Tibial nerve (tissue), 4 donors: ENCODE data around the gene TOX2. TPM values are rescaled to one million over a fixed set of nuclear protein-coding genes. Genes with fewer than 3 reads are reported as not detected.

Experiments used
- DNase-seq, 2 donors: peaks; one replicate each; pipeline ENCODE4 v3.0.0-alpha.2; 2019; ENCODE audit warnings: low spot score in 2 of 2
- H3K27ac ChIP-seq, 4 donors: fragments of 200-600 bp; sonication (generic) in 3 of 4; one replicate each; pipeline ENCODE4 v1.5.1; 2017 to 2019; ENCODE audit warnings: mild to moderate bottlenecking in 1 of 4
- H3K27me3 ChIP-seq, 2 donors: fragments of 200-600 bp; sonication (generic) in 1 of 2; one replicate each; pipeline versions ENCODE4 v1.5.1 to v1.6.0; 2017 to 2019
- H3K36me3 ChIP-seq, 3 donors: fragments of 200-600 bp; sonication (generic); one replicate each; pipeline ENCODE4 v1.5.1; 2018 to 2019
- H3K4me1 ChIP-seq, 4 donors: fragments of 200-600 bp; sonication (generic) in 3 of 4; one replicate each; pipeline ENCODE4 v1.5.1; 2017 to 2019
- H3K4me3 ChIP-seq, 4 donors: fragments of 200-600 bp; sonication (generic) in 3 of 4; one replicate each; pipeline ENCODE4 v1.5.1; 2017 to 2019; ENCODE audit warnings: mild to moderate bottlenecking in 1 of 4, moderate library complexity in 1 of 4
- H3K9me3 ChIP-seq, 4 donors: fragments of 200-600 bp; sonication (generic) in 3 of 4; one replicate each; pipeline ENCODE4 v1.5.1; 2017 to 2019
- CTCF ChIP-seq, 5 experiments: fragments of 200-600 bp in 3 of 5; fragments of 450-650 bp in 2 of 5; sonication (generic) in 3 of 5; IDR thresholded peaks; one replicate each; pipeline ENCODE4 v1.5.1; 2016 to 2019; ENCODE audit warnings: antibody characterized with exemption in 5 of 5, mild to moderate bottlenecking in 3 of 5, moderate library complexity in 2 of 5
- EP300 ChIP-seq, 2 donors: sonication (generic); formaldehyde crosslinking; IDR thresholded peaks; one replicate each; pipeline ENCODE4 v1.6.1; 2017; ENCODE audit warnings: antibody characterized with exemption in 2 of 2, mild to moderate bottlenecking in 1 of 2
- POLR2A ChIP-seq, 2 donors: fragments of 450-650 bp; IDR thresholded peaks; one replicate each; pipeline ENCODE4 v1.6.1; 2017; ENCODE audit warnings: antibody characterized with exemption in 2 of 2, mild to moderate bottlenecking in 2 of 2, moderate library complexity in 2 of 2
- WGBS, 2 donors: methylation state at CpG; one replicate each; pipeline ENCODE4 v1.1.5; 2018; 5-methylcytosine and 5-hydroxymethylcytosine counted together
- total RNA-seq, 4 donors: library from RNA; depleted of rRNA; stranded (reverse); fragments of >200 nt; gene quantifications; one replicate each; pipeline ENCODE4 v1.1.0, GENCODE V29; 2016

Gene TOX2
- total RNA-seq, 4 donors from 2014 or later: 1.3 to 3.3 (median 1.9) TPM

GRCh38 chr20:44091026-44091425 lies 176.4 kb downstream of the TOX2 start:
- no peak for DNase-seq
- Histone ChIP-seq H3K27me3 (no peaks in the 10 kb centered on the region), H3K4me3 (no peak overlapping the region), H3K4me1 (no peaks in the 10 kb centered on the region), H3K9me3 (no peaks in the 10 kb centered on the region), H3K36me3 (no peaks in the 10 kb centered on the region), H3K27ac (no peak overlapping the region)
- TF ChIP-seq POLR2A (IDR thresholded peaks at IDR 0.05): no peak
- TF ChIP-seq CTCF (IDR thresholded peaks at IDR 0.05): no peak
- TF ChIP-seq EP300 (IDR thresholded peaks at IDR 0.05): no peak
- WGBS, 2 donors: 59 to 76% methylated on average over 4 of the region's 4 CpGs

GRCh38 chr20:44092551-44093248 lies 178.0 kb downstream of the TOX2 start:
- H3K27me3 ChIP-seq: no peaks in the 10 kb centered on the region
- no peaks in the 10 kb centered on the region for H3K4me1 ChIP-seq
- WGBS, 2 donors: 57 to 73% methylated on average over 9 of the region's 9 CpGs
- no peaks in the 10 kb centered on the region for H3K9me3 ChIP-seq
- TF ChIP-seq CTCF (IDR thresholded peaks at IDR 0.05) (peak in 1 of 5 experiments; percentile 26), EP300 (IDR thresholded peaks at IDR 0.05) (no peak), POLR2A (IDR thresholded peaks at IDR 0.05) (no peak)
- no peak overlapping the region for H3K4me3 ChIP-seq
- no peaks in the 10 kb centered on the region for H3K36me3 ChIP-seq
- H3K27ac ChIP-seq: no peak overlapping the region
- DNase-seq: no peak

GRCh38 chr20:44093249-44093582 lies 178.6 kb downstream of the TOX2 start:
- Histone ChIP-seq H3K27ac (no peak overlapping the region), H3K4me3 (no peak overlapping the region), H3K9me3 (no peaks in the 10 kb centered on the region), H3K36me3 (no peaks in the 10 kb centered on the region), H3K27me3 (no peaks in the 10 kb centered on the region), H3K4me1 (no peaks in the 10 kb centered on the region)
- no peak for DNase-seq
- TF ChIP-seq POLR2A (IDR thresholded peaks at IDR 0.05) (no peak), CTCF (IDR thresholded peaks at IDR 0.05) (no peak), EP300 (IDR thresholded peaks at IDR 0.05) (no peak)
- WGBS, 2 donors: 74 to 81% methylated on average over 2 of the region's 2 CpGs

GRCh38 chr20:44095831-44096230 lies 181.2 kb downstream of the TOX2 start:
- H3K4me1 ChIP-seq: no peaks in the 10 kb centered on the region
- H3K27me3 ChIP-seq: no peaks in the 10 kb centered on the region
- no peak overlapping the region for H3K4me3 ChIP-seq
- TF ChIP-seq POLR2A (IDR thresholded peaks at IDR 0.05) (no peak), EP300 (IDR thresholded peaks at IDR 0.05) (no peak), CTCF (IDR thresholded peaks at IDR 0.05) (no peak)
- DNase-seq: no peak
- H3K27ac ChIP-seq: no peak overlapping the region
- H3K9me3 ChIP-seq: no peaks in the 10 kb centered on the region
- 71 to 81% methylated on average over 7 of the region's 7 CpGs for WGBS, 2 donors
- H3K36me3 ChIP-seq: no peaks in the 10 kb centered on the region

- Histone ChIP-seq H3K4me1 (no peaks in the 10 kb centered on the region), H3K27ac (no peak overlapping the region), H3K4me3 (no peak overlapping the region), H3K9me3 (peaks cover 0 to 13% (median 0%) of the 10 kb centered on the region in 4 donors), H3K27me3 (no peaks in the 10 kb centered on the region), H3K36me3 (no peaks in the 10 kb centered on the region)
- 65 to 73% methylated on average over 14 of the region's 14 CpGs for WGBS, 2 donors
- DNase-seq: no peak
- no peak for TF ChIP-seq EP300 (IDR thresholded peaks at IDR 0.05)
These were observed 183.0 kb downstream of the TOX2 start for GRCh38 chr20:44097521-44098255.
